Natural killer cell (primary cell): ENCODE measurements around the gene CAMKK2. TPM values are rescaled to one million over a fixed set of nuclear protein-coding genes. Genes with fewer than 3 reads are reported as not detected.
"Not testable (repeated sequence)": the region's sequence is repeated elsewhere in the genome, so short reads cannot be mapped to it uniquely, and the experiment has no call there.

Source experiments
- ATAC-seq, 3 donors: fragments of 150-1000 bp in 2 of 3; fragments of 200-7000 bp in 1 of 3; cut with Tn5 transposase; 1 replicate in 1 of 3; 2 replicates in 2 of 3; pipeline ENCODE4 v1.10.0; 2021; ENCODE audit warnings: mild to moderate bottlenecking in 2 of 3, moderate library complexity in 2 of 3
- DNase-seq, 2 donors: peaks; one replicate each; pipeline versions ENCODE4 v3.0.0 to v3.0.0-alpha.2; 2013 to 2021; ENCODE audit warnings: mixed read lengths in 1 of 2
- H3K27ac ChIP-seq: one replicate; pipeline ENCODE4 v1.5.1; 2013; ENCODE audit warnings: mild to moderate bottlenecking, low read length
- H3K27me3 ChIP-seq: one replicate; pipeline ENCODE4 v1.6.1; 2013; ENCODE audit warnings: low read length; ENCODE audit not compliant: control insufficient read depth, insufficient read depth
- H3K36me3 ChIP-seq: one replicate; pipeline ENCODE4 v1.6.1; 2013; ENCODE audit warnings: low read length; ENCODE audit not compliant: control insufficient read depth, insufficient read depth
- H3K4me1 ChIP-seq: one replicate; pipeline ENCODE4 v1.6.1; 2013; ENCODE audit warnings: low read length; ENCODE audit not compliant: control insufficient read depth, insufficient read depth
- H3K4me3 ChIP-seq: one replicate; pipeline ENCODE4 v1.5.1; 2013; ENCODE audit warnings: low read length
- H3K9me3 ChIP-seq: one replicate; pipeline ENCODE4 v1.6.1; 2013; ENCODE audit warnings: low read length; ENCODE audit not compliant: control insufficient read depth, insufficient read depth
- H3K27ac Mint-ChIP-seq, 2 donors: one replicate each; pipeline ENCODE4 v1.8.0; 2022; ENCODE audit warnings: mild to moderate bottlenecking in 2 of 2, mixed read lengths in 2 of 2, moderate library complexity in 1 of 2
- H3K27me3 Mint-ChIP-seq, 2 donors: one replicate each; pipeline ENCODE4 v1.8.0; 2022; ENCODE audit warnings: low read depth in 2 of 2, mixed read lengths in 2 of 2
- H3K36me3 Mint-ChIP-seq: one replicate; pipeline ENCODE4 v1.8.0; 2022; ENCODE audit warnings: mixed read lengths
- H3K4me1 Mint-ChIP-seq, 2 donors: one replicate each; pipeline ENCODE4 v1.8.0; 2022; ENCODE audit warnings: mixed read lengths in 2 of 2
- H3K4me3 Mint-ChIP-seq: one replicate; pipeline ENCODE4 v1.8.0; 2022; ENCODE audit warnings: mild to moderate bottlenecking, moderate library complexity, mixed read lengths
- H3K9me3 Mint-ChIP-seq, 2 donors: one replicate each; pipeline ENCODE4 v1.8.0; 2022; ENCODE audit warnings: mixed read lengths in 2 of 2
- CTCF ChIP-seq: fragments of 200-600 bp; IDR thresholded peaks from one replicate; pipeline ENCODE4 v1.8.0; 2022; ENCODE audit warnings: antibody characterized with exemption
- WGBS: methylation state at CpG from one replicate; pipeline ENCODE4 v1.1.7; 2013; ENCODE audit warnings: missing lambda C conversion rate; ENCODE audit not compliant: insufficient coverage; 5-methylcytosine and 5-hydroxymethylcytosine counted together
- intact Hi-C: fragments of 100-400 bp; cut with micrococcal nuclease; formaldehyde crosslinking; loops from one replicate; pipeline ENCODE4 v1.14.2; 2022
- total RNA-seq, 4 donors: library from RNA; stranded (reverse); fragments of 120-200 nt in 1 of 4; gene quantifications; one replicate each; pipeline versions ENCODE4 v1.2.3 to v1.2.4, GENCODE V29; 2013 to 2022

The CAMKK2 gene
- total RNA-seq, 3 donors from 2014 or later (not counting 1 experiment from before 2014, with no cell fraction given): 19.6 to 27.4 (median 20.9) TPM

- H3K9me3 Mint-ChIP-seq: no peaks in the 10 kb centered on the region
- 96% methylated on average over 10 of the region's 10 CpGs for WGBS
- no peaks in the 10 kb centered on the region for H3K27me3 Mint-ChIP-seq
- H3K36me3 ChIP-seq: no peaks in the 10 kb centered on the region
- no peak overlapping the region for H3K27ac Mint-ChIP-seq
- H3K27ac ChIP-seq: no peak overlapping the region
- no peaks in the 10 kb centered on the region for H3K36me3 Mint-ChIP-seq
- no peaks in the 10 kb centered on the region for H3K9me3 ChIP-seq
- intact Hi-C loops: no loop called here
- no peaks in the 10 kb centered on the region for H3K27me3 ChIP-seq
- peaks cover under 1% of the 10 kb centered on the region for H3K4me1 ChIP-seq
- DNase-seq (no peak), ATAC-seq (no peak)
- H3K4me1 Mint-ChIP-seq: no peaks in the 10 kb centered on the region
- H3K4me3 ChIP-seq: no peak overlapping the region
- TF ChIP-seq CTCF: no peak
- no peak overlapping the region for H3K4me3 Mint-ChIP-seq
These were observed 14.3 kb downstream of the CAMKK2 start for GRCh38 chr12:121282072-121282742.

- H3K36me3 ChIP-seq, ATAC-seq, H3K9me3 ChIP-seq, H3K4me3 ChIP-seq, H3K9me3 Mint-ChIP-seq, H3K27ac Mint-ChIP-seq, H3K27me3 Mint-ChIP-seq, H3K27ac ChIP-seq, H3K4me3 Mint-ChIP-seq, H3K4me1 Mint-ChIP-seq, DNase-seq, intact Hi-C loops, H3K36me3 Mint-ChIP-seq, H3K27me3 ChIP-seq, H3K4me1 ChIP-seq: not testable (repeated sequence)
- 95% methylated on average over 14 of the region's 14 CpGs for WGBS
These were observed 15.4 kb downstream of the CAMKK2 start for GRCh38 chr12:121281116-121281515.

- H3K36me3 ChIP-seq, H3K4me1 ChIP-seq, H3K27ac ChIP-seq, H3K27me3 ChIP-seq, H3K9me3 ChIP-seq, H3K4me1 Mint-ChIP-seq, DNase-seq, H3K9me3 Mint-ChIP-seq, H3K4me3 ChIP-seq, ATAC-seq, H3K27ac Mint-ChIP-seq, H3K36me3 Mint-ChIP-seq, H3K4me3 Mint-ChIP-seq, intact Hi-C loops, H3K27me3 Mint-ChIP-seq: not testable (repeated sequence)
- WGBS: 94% methylated on average over 8 of the region's 11 CpGs
These were observed 16.0 kb downstream of the CAMKK2 start for GRCh38 chr12:121280531-121280930.

DNA sequence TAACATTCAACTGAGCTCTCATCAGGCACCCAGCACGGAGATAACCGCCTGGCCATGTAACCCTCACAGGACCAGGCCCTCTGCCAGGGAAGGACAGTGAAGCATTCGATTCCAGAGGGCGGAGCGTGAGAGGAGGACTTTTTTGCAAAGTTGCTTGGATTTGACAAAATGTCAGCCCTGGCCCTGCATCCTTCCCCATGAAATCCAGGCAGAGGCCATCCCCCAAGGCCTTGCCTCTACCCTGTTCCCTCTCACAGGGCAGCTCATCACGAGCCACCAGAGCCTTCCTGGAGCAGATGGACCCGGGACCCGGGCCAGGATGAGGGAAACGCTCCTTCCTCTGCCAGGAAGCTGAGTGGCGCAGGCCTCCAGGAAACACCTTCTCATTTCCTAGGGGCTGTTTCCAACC is 17.0 kb downstream of the CAMKK2 start:
- no peak overlapping the region for H3K27ac ChIP-seq
- Mint-ChIP-seq H3K27ac (no peak overlapping the region), H3K36me3 (no peaks in the 10 kb centered on the region), H3K4me3 (no peak overlapping the region), H3K27me3 (no peaks in the 10 kb centered on the region), H3K4me1 (no peaks in the 10 kb centered on the region), H3K9me3 (no peaks in the 10 kb centered on the region)
- no peaks in the 10 kb centered on the region for H3K27me3 ChIP-seq
- no peak for TF ChIP-seq CTCF
- ATAC-seq: no peak
- DNase-seq: no peak
- H3K36me3 ChIP-seq: no peaks in the 10 kb centered on the region
- intact Hi-C loops: no loop called here
- no peaks in the 10 kb centered on the region for H3K9me3 ChIP-seq
- 88% methylated on average over 10 of the region's 10 CpGs for WGBS
- H3K4me3 ChIP-seq: no peak overlapping the region
- no peaks in the 10 kb centered on the region for H3K4me1 ChIP-seq
